Measurements from ENCODE around the gene PLOD3.
"Not testable (repeated sequence)": the region's sequence is repeated elsewhere in the genome, so short reads cannot be mapped to it uniquely, and the experiment has no call there.

The PLOD3 gene

GRCh38 chr7:101216001-101216859 lies 1.2 kb downstream of the PLOD3 start:
- DNase-seq (ENCODE audit: low read depth in 1 of 2, low spot score in 1 of 2) = no peak

DNA sequence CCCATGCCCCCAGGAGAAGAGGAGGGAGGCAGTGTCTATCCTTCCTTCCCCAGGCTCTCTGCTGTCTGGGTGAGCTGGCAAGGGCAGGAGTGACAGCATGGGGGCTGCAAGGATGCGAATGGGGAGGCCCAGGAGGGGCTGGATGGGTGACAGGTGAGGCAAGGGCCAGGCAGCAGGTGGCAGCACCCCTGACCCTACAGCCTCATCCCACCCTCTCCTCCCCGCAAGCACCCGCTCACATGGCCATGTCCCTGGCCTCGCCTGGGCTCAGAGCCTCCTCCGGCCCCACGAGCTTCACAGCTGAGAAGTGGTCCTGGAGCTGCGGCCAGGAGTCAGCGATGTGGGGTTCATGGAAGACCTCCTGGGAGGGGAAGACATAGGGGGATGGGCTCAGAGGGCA lies 5.4 kb downstream of the PLOD3 start:
- no peak for DNase-seq (ENCODE audit: low read depth in 1 of 2, low spot score in 1 of 2)

- DNase-seq (ENCODE audit: low read depth in 1 of 2, low spot score in 1 of 2) = no peak
These were observed 5.9 kb downstream of the PLOD3 start for GRCh38 chr7:101211501-101211900.

DNA sequence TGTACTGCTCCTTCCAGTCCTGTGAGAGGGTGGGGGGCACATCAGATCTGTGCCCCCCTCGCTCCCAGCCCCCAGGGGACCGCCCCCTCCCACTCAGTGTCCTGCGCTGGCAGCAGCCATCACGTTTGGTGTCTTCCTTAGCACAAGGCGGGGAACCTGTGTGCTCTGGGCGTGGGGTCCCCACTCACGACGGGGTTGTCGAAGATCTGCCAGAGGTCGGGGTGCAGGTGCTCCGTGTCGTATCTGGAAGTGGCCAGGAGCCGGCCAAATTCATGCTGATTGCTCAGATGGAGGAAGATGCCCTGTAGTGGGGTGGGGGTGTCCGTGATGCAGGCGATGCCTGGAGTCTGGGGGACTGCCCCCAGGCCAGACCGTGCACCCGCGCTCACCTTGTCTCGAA lies 7.2 kb downstream of the PLOD3 start:
- DNase-seq (ENCODE audit: low read depth in 1 of 2, low spot score in 1 of 2) = no peak

DNA sequence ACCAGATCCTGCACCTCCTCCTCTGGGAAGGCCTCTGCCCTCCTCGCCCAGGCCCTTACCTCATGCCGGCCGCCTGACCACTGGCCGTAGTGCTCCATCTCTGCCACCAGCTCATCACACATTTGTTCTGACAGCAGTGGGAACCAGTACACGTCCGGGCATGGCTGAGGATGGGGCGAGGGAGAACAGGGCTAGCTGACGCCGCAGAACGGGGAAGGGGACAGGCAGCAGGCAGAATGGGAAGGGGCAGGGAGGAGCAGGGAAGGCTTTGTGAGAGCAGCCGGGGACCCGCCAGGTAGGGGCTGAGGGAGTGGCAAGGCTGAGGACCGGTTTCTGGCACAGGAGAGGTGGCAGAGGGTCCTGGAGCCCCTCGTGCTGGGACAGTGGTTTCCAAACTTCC lies 8.6 kb downstream of the PLOD3 start:
- no peak for DNase-seq (ENCODE audit: low read depth in 1 of 2, low spot score in 1 of 2)

DNA sequence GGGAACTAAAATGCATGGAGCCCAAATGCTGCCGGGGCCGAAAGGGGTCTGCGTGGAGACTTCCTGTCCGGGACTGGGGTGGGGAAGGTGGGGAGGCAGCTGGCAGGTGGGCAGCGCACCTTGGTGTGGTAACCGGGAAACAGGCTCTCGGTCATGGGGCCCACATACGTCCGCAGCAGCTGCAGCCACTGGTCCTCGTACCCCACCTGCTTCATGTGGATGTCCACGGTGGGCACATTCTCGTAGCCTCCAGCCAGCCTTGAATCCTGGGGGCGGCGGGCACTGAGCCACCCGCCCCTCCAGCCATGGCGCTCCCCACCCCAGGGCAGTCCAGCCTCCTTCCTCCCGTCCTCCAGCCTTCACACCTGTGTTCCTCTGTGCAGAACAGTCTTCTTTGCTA lies 9.9 kb downstream of the PLOD3 start:
- no peak for DNase-seq (ENCODE audit: low read depth in 1 of 2, low spot score in 1 of 2)

DNA sequence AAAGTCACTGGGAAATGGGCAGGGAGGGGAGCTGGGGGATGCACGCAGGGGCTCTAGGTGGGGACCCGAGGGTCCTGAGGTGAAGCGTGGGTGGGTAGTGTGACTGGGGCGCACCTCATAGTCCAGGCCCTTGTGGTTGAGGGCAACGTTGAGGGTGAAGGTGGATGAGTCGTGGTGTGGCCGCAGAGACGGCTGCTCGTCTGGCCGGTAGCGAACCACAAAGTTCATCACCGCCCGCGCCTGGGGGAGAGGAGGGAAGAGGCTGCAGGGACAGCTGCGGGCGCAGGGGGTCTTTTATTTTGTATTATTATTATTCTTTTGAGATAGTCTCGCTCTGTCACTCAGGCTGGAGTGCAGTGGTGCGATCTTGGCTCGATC lies 10.7 kb downstream of the PLOD3 start:
- no peak for DNase-seq (ENCODE audit: low read depth in 1 of 2, low spot score in 1 of 2)

- DNase-seq (ENCODE audit: low read depth in 1 of 2, low spot score in 1 of 2) = no peak
These were observed 11.3 kb downstream of the PLOD3 start for GRCh38 chr7:101205901-101206664.

GRCh38 chr7:101203740-101204738 lies 13.3 kb downstream of the PLOD3 start:
- DNase-seq (ENCODE audit: low read depth in 1 of 2, low spot score in 1 of 2) = not testable (repeated sequence)

DNA sequence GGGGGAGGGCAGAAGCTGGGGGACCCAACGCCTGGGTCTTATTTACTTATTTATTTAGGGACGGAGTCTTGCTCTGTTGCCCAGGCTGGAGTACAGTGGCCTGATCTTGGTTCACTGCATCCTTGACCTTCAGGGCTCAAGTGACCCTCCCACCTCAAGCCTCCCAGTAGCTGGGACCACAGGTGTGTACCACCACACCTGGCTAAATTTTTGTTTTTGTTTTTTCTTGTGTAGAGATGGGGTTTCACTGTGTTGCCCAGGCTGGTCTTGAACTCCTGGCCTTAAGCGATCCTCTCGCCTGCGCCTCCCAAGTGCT lies 14.8 kb downstream of the PLOD3 start:
- DNase-seq (ENCODE audit: low read depth in 1 of 2, low spot score in 1 of 2) = no peak

GRCh38 chr7:101201695-101202602 lies 15.4 kb downstream of the PLOD3 start:
- DNase-seq (ENCODE audit: low read depth in 1 of 2, low spot score in 1 of 2) = no peak

- DNase-seq (ENCODE audit: low read depth in 1 of 2, low spot score in 1 of 2) = no peak
These were observed 16.4 kb downstream of the PLOD3 start, which contains the start of gene MOGAT3 for GRCh38 chr7:101200862-101201599. TSS of gene MOGAT3 (minus strand) at chr7:101201036. CDS start at chr7:101200854, 182 bp downstream.

- DNase-seq (ENCODE audit: low read depth in 1 of 2, low spot score in 1 of 2) = no peak
These were observed 16.9 kb downstream of the PLOD3 start for GRCh38 chr7:101200504-101200861.

DNA sequence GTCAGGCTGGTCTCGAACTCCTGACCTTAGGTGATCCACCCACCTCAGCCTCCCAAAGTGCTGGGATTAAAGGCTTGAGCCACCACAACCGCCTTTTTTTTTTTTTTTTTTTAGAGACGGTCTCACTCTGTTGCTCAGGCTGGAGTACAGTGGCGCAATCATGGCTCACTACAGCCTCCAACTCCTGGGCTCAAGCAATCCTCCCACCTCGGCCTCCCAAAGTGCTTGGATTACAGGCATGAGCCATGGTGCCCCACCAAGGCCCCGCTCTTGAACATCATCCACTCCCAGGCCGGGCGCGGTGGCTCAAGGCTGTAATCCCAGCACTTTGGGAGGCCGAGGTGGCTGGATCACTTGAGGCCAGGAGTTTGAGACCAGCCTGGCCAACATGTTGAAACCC lies 17.9 kb downstream of the PLOD3 start:
- not testable (repeated sequence) for DNase-seq (ENCODE audit: low read depth in 1 of 2, low spot score in 1 of 2)

DNA sequence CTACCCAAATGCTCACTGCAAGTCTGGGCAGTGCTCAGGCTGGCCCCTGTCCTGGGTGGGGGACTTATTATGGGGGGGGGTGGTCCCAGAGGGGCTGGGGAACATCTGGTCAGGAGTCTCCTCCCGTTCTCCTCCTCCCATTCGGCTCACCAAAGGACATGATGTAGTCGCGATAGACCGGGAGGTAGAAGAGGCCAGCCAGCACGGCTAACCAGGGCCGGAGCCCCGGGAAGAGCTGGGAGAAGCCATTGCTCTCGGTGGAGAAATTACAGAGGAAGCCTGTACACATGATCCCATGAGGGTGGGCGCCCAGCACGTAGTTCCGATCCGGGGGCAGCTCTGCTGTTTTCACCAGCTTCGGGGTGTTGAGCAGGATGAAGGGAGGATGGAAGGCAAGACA lies 18.9 kb downstream of the PLOD3 start:
- no peak for DNase-seq (ENCODE audit: low read depth in 1 of 2, low spot score in 1 of 2)

GRCh38 chr7:101197991-101198390 lies 19.4 kb downstream of the PLOD3 start:
- no peak for DNase-seq (ENCODE audit: low read depth in 1 of 2, low spot score in 1 of 2)

- DNase-seq (ENCODE audit: low read depth in 1 of 2, low spot score in 1 of 2) = no peak
These were observed 21.5 kb downstream of the PLOD3 start for GRCh38 chr7:101195884-101196283.

DNA sequence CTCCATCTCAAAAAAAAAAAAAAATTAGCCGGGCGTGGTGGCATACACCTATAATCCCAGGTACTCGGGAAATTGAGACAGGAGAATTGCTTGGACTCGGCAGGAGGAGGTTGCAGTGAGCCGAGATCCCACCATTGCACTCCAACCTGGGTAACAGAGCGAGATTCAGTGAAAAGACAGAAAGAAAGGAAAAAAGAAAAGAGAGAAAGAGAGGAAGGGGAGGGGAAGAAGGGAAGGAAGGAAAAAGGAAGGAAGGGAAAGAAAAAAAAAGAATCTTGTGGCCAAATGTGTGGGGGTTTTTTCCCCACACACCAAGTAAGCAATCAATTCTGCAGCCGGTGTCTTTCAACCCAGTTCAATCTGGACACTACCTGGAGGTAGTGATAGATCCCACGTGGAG lies 28.3 kb downstream of the PLOD3 start:
- DNase-seq (ENCODE audit: low read depth in 1 of 2, low spot score in 1 of 2) = no peak

- no peak for DNase-seq (ENCODE audit: low read depth in 1 of 2, low spot score in 1 of 2)
These were observed 30.4 kb downstream of the PLOD3 start for GRCh38 chr7:101186844-101187428.

Data from stimulated activated CD4-positive, alpha-beta T cell treated with anti-CD3 and anti-CD28 coated beads, Interleukin-15, amount 100 ng/mL, for 1 hour (primary cell).